ENCODE results near the gene CRTC1.

CRTC1 gene

GRCh38 chr19:18793144-18794028, 109.9 kb downstream of the CRTC1 start:
- CTCF ChIA-PET: no interaction called here

DNA sequence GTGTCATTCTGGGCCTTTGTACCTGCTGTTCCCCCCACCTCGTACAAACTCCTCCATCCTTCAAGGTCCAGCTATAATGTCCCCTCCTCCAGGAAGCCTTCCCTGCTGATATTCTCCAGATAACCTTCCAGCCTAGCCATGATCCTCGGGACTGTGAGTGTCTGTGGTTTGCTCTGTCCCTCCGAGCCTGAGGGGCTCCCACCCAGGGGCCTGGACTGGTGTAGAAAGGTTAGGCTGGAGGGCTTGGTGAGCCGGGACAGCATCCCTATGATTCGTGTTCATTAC, 110.5 kb downstream of the CRTC1 start:
- POLR2A ChIA-PET: no interaction called here
- CTCF ChIA-PET: no interaction called here
- TF ChIP-seq CTBP1 (IDR thresholded peaks at IDR 0.05; ENCODE audit: borderline replicate concordance) (no peak), ZNF384 (IDR thresholded peaks at IDR 0.05) (no peak), FOXA1 (IDR thresholded peaks at IDR 0.05) (no peak), ELF4 (IDR thresholded peaks at IDR 0.05) (no peak), BHLHE40 (IDR thresholded peaks at IDR 0.05; ENCODE audit: borderline replicate concordance) (no peak), FOXM1 (IDR thresholded peaks at IDR 0.05; ENCODE audit: borderline replicate concordance) (no peak), LEF1 (IDR thresholded peaks at IDR 0.05; ENCODE audit: borderline replicate concordance) (no peak), PKNOX1 (IDR thresholded peaks at IDR 0.05) (no peak), TARDBP (IDR thresholded peaks at IDR 0.05) (no peak), NFRKB (IDR thresholded peaks at IDR 0.05) (no peak), FOXK2 (IDR thresholded peaks at IDR 0.05) (no peak), L3MBTL2 (conservative IDR thresholded peaks at IDR 0.05) (no peak), HDGF (IDR thresholded peaks at IDR 0.05; ENCODE audit: borderline replicate concordance) (no peak), ARNT (IDR thresholded peaks at IDR 0.05) (no peak), SP1 (IDR thresholded peaks at IDR 0.05) (no peak), SUZ12 (IDR thresholded peaks at IDR 0.05) (no peak)
- DNase-seq (ENCODE audit: extremely low spot score): no peak

More at GRCh38 chr19:18793144-18794028, 109.9 kb downstream of the CRTC1 start:
- POLR2A ChIA-PET: no interaction called here
- no peak for TF ChIP-seq HDGF (IDR thresholded peaks at IDR 0.05; ENCODE audit: borderline replicate concordance)
- no peak for TF ChIP-seq CTBP1 (IDR thresholded peaks at IDR 0.05; ENCODE audit: borderline replicate concordance)
- no peak for TF ChIP-seq ARNT (IDR thresholded peaks at IDR 0.05)
- TF ChIP-seq L3MBTL2 (conservative IDR thresholded peaks at IDR 0.05): no peak
- no peak for TF ChIP-seq FOXA1 (IDR thresholded peaks at IDR 0.05)
- TF ChIP-seq FOXM1 (IDR thresholded peaks at IDR 0.05; ENCODE audit: borderline replicate concordance): no peak
- no peak for TF ChIP-seq FOXK2 (IDR thresholded peaks at IDR 0.05)
- TF ChIP-seq PKNOX1 (IDR thresholded peaks at IDR 0.05): no peak
- DNase-seq (ENCODE audit: extremely low spot score): no peak

- TF ChIP-seq FOXA1 (IDR thresholded peaks at IDR 0.05) (no peak), ELF4 (IDR thresholded peaks at IDR 0.05) (no peak), HDGF (IDR thresholded peaks at IDR 0.05; ENCODE audit: borderline replicate concordance) (no peak), LEF1 (IDR thresholded peaks at IDR 0.05; ENCODE audit: borderline replicate concordance) (no peak), PKNOX1 (IDR thresholded peaks at IDR 0.05) (no peak), SUZ12 (IDR thresholded peaks at IDR 0.05) (no peak), NFRKB (IDR thresholded peaks at IDR 0.05) (no peak), ZNF384 (IDR thresholded peaks at IDR 0.05) (no peak), SP1 (IDR thresholded peaks at IDR 0.05) (no peak), L3MBTL2 (conservative IDR thresholded peaks at IDR 0.05) (no peak), FOXM1 (IDR thresholded peaks at IDR 0.05; ENCODE audit: borderline replicate concordance) (no peak), ARNT (IDR thresholded peaks at IDR 0.05) (no peak), BHLHE40 (IDR thresholded peaks at IDR 0.05; ENCODE audit: borderline replicate concordance) (no peak), CTBP1 (IDR thresholded peaks at IDR 0.05; ENCODE audit: borderline replicate concordance) (no peak), FOXK2 (IDR thresholded peaks at IDR 0.05) (no peak), TARDBP (IDR thresholded peaks at IDR 0.05) (no peak)
- CTCF ChIA-PET: no interaction called here
- DNase-seq (ENCODE audit: extremely low spot score): no peak
- POLR2A ChIA-PET: no interaction called here
Observed at GRCh38 chr19:18794692-18795091, 111.2 kb downstream of the CRTC1 start.

DNA sequence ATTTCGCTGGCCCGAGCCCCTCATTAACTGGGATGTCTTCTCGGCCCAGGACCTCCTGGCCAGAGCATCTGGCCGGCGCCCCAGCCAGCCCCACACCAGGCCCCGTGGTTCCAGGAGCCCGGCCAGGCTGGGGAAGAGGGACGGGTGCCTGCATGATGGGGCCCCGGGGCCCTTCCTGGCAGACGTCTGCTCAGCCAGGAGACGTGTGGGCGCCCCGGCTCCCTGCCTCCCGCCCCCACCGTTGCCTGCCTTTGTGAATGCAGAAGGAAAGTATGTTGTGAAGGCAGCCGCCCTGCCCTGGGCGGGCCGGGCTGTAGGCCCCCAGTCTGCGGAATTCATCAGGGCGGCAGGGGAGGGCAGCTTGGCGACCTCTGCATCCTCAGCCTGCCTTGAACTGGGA, 112.1 kb downstream of the CRTC1 start:
- CTCF ChIA-PET: no interaction called here
- DNase-seq (ENCODE audit: extremely low spot score): no peak
- POLR2A ChIA-PET: no interaction called here
- no peak for TF ChIP-seq L3MBTL2 (conservative IDR thresholded peaks at IDR 0.05)
- no peak for TF ChIP-seq SP1 (IDR thresholded peaks at IDR 0.05)
- TF ChIP-seq FOXM1 (IDR thresholded peaks at IDR 0.05; ENCODE audit: borderline replicate concordance): no peak
- TF ChIP-seq HDGF (IDR thresholded peaks at IDR 0.05; ENCODE audit: borderline replicate concordance): no peak
- no peak for TF ChIP-seq LEF1 (IDR thresholded peaks at IDR 0.05; ENCODE audit: borderline replicate concordance)
- TF ChIP-seq ZNF384 (IDR thresholded peaks at IDR 0.05): no peak
- TF ChIP-seq FOXA1 (IDR thresholded peaks at IDR 0.05): no peak
- no peak for TF ChIP-seq TARDBP (IDR thresholded peaks at IDR 0.05)
- TF ChIP-seq FOXK2 (IDR thresholded peaks at IDR 0.05): no peak
- TF ChIP-seq CTBP1 (IDR thresholded peaks at IDR 0.05; ENCODE audit: borderline replicate concordance): no peak
- TF ChIP-seq NFRKB (IDR thresholded peaks at IDR 0.05): no peak
- TF ChIP-seq ARNT (IDR thresholded peaks at IDR 0.05): no peak
- no peak for TF ChIP-seq ELF4 (IDR thresholded peaks at IDR 0.05)
- no peak for TF ChIP-seq SUZ12 (IDR thresholded peaks at IDR 0.05)
- TF ChIP-seq PKNOX1 (IDR thresholded peaks at IDR 0.05): no peak

DNA sequence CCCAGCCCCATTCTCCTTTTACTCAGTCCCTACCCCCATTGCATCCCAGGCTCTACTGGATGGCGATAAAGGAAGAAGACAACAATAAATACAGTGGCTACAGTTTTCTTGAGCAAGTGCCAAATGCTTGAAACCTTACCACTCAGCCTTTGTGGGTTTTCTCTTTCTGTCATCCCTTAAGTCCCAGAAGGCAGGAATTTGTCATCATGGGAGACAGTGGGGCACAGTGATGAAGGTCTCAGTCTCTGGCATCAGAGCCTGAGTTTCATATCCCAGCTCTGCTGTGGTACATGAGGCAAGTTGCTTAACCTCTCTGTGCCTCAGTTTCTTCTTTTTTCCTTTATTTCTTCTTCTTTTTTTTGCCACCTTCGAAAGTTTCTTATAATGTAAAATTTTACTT, 112.8 kb downstream of the CRTC1 start:
- POLR2A ChIA-PET: no interaction called here
- no peak for DNase-seq (ENCODE audit: extremely low spot score)
- TF ChIP-seq BHLHE40 (IDR thresholded peaks at IDR 0.05; ENCODE audit: borderline replicate concordance): no peak
- TF ChIP-seq LEF1 (IDR thresholded peaks at IDR 0.05; ENCODE audit: borderline replicate concordance): no peak
- no peak for TF ChIP-seq FOXM1 (IDR thresholded peaks at IDR 0.05; ENCODE audit: borderline replicate concordance)
- TF ChIP-seq SP1 (IDR thresholded peaks at IDR 0.05): no peak
- no peak for TF ChIP-seq ZNF384 (IDR thresholded peaks at IDR 0.05)
- TF ChIP-seq NFRKB (IDR thresholded peaks at IDR 0.05): no peak
- no peak for TF ChIP-seq L3MBTL2 (conservative IDR thresholded peaks at IDR 0.05)
- no peak for TF ChIP-seq CTBP1 (IDR thresholded peaks at IDR 0.05; ENCODE audit: borderline replicate concordance)
- TF ChIP-seq FOXK2 (IDR thresholded peaks at IDR 0.05): no peak
- no peak for TF ChIP-seq FOXA1 (IDR thresholded peaks at IDR 0.05)
- CTCF ChIA-PET: no interaction called here
